GM21717 (cell line): ENCODE data around the gene MNX1.

Experiments
- ATAC-seq: cut with Tn5 transposase; IDR thresholded peaks from one replicate; pipeline ENCODE4 v1.9.1; 2021; ENCODE audit warnings: mild to moderate bottlenecking, moderate library complexity; ENCODE audit not compliant: unreplicated experiment

The MNX1 gene

DNA sequence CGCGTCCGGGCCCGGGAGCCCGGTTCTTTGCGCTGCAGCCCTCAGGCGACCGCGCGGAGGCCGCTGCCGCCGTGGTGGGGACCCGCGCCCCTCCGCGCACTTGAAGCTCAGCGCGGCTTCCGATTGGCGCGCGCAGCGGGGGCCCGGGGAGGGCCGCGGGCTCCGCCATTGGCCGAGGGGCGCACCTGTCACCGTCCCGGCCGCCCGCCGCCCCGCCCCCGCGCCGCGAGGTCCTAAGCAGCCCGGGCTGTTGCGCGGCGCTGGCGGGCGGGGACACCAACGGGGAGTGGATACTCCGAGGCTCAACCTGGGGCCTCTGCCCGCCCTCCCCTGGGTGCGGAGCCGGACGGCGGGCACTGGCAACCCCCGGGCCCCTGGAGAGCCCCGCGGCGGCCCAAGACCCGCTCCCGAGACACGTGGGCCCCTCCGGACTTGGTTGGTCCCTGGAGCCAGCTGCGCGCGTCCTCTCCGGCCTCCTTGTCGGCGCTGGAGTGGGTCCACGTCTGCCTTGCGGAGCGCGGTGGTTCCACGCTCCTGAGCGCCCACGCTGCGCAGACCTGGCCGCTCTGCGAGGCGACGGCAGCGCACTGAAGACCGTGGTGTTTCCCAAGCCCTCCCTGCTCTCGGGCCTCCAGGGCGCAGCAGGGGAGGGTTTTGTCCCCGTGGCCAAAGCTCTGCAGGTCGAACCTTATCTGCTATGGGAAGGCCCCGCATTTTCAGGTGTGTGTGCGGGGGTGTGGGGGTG, at the start of gene MNX1:
MNX1 (minus strand) TSS at position 76 of the 745 bp plus-strand sequence. CDS start 313 bp downstream, outside the sequence.
- peak; percentile 84 for ATAC-seq

DNA sequence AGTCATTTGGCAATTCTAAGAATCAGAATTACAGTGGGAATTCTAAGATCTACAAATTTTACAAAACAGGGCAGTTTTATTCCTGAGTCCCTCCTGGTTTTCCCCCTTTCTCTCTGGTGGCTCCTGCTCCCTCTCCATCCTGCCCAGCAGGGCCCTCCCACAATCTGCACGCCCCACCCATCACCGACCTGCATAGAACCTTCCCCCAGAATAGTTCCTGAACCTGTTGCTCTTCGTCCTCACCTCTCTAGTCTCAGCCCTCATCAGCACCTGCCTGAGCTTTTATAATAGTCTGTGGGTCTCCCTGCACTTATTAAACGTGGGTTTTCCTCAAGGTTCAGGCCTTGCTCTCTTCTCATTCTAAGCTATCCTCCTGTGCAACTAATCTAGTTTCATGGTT, 49.1 kb upstream of the MNX1 start:
- no peak for ATAC-seq

DNA sequence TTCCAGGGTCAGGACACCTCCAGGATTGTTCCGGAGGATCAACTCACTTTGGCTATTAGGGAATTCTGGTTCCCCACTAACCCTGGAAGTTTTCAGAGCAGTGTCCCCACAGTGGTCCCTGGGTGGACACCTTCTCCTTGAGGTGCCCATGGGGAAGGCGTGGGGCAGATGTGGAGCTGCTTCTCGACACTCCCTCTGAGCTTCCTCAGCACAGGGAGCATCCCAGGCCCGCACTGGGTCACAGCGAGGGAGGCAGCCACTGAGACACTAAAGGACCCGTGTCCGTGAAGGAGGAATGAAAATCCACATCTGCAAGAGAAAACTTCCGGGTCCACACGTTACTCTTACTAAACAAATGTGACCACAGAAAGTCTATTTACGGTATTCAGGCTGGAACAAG, 48.2 kb upstream of the MNX1 start:
- ATAC-seq: no peak

DNA sequence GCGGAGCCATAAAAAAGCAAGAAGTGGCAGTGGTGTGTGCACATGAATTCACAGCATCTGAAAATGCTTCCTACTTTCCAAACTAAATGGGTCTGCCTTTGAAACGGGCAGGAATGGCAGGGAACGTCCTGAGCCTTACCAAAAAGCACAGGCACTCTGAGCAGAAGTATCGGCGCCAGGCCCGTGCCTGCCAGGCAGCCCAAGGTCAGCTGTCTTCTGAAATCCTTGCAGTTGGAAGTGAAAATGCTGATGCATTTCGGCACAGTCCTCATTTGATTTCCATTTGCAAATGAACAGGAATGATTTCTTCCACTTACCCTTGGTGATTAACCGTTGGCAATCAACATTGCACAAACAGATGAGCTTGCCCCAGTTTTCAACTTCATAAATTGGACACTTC, 47.6 kb upstream of the MNX1 start:
- ATAC-seq: no peak

DNA sequence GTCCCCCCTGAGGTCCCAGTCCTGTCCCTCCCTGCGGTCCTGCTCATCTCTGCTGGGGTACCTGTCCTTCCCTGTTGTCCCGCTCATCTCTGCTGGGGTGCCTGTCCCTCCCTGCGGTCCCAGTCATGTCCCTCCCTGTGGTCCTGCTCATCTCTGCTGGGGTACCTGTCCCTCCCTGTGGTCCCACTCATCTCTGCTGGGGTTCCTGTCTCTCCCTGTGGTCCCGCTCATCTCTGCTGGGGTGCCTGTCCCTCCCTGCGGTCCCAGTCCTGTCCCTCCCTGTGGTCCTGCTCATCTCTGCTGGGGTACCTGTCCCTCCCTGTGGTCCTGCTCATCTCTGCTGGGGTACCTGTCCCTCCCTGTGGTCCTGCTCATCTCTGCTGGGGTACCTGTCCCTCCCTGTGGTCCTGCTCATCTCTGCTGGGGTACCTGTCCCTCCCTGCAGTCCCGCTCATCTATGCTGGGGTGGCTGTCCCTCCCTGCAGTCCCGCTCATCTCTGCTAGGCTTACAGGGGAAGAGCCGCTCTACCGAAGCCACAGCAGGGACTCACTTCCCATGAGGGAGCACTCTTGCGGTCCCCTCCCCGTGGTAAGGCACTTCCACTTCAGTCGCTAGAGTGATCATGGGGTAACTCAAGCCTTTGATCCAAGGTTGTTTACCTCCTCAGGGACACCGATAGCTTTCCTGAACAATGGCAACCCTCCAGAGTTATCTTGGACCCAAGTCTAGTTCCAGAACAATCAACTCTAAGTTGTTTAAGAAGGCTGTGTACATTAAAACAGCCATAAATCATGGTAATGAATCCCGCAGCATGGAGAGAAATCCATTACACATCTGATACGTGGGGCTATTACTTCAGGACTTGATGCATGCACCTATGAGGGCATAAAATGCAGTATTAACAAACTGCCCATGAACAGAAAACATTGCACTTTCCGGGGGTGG, 46.8 kb upstream of the MNX1 start:
- ATAC-seq: no peak

DNA sequence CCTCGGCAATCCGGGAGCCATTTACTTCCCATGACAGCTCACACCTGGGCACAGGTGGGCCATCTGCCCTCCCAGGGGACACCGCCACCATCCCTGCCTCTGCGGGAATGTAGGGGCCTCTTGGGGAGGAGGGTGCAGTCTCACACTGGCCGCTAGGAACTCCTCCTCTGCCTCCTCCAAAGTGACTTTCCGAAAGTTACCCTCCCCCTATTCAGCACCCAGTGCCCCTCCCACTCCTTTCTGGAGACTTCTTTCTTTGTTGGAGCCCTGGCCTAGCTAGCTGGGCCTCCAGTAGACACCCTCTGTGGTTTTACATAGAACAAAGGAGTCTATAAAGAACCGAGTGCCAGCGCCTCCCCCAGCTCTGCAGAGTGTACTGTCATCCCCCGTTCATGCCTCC, 45.8 kb upstream of the MNX1 start:
- no peak for ATAC-seq

DNA sequence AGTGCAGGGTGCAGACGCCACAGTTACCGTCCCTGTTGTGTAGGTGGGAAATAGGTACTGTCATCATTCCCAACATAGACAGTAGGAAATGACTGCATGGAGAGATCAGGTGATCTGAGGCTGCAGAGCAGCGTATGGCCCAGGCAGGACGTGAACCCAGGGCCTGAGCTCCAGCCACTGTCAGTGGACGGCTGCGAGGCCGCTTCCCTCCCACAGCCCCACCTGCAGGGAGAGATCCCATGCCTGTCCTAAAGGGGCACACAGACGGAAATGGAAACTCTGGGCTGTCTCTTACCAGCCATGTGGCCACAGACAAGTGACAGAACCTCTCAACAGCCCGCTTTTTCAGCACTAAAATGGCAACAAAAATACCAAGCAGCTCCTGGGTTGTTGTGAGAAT, 44.5 kb upstream of the MNX1 start:
- no peak for ATAC-seq

DNA sequence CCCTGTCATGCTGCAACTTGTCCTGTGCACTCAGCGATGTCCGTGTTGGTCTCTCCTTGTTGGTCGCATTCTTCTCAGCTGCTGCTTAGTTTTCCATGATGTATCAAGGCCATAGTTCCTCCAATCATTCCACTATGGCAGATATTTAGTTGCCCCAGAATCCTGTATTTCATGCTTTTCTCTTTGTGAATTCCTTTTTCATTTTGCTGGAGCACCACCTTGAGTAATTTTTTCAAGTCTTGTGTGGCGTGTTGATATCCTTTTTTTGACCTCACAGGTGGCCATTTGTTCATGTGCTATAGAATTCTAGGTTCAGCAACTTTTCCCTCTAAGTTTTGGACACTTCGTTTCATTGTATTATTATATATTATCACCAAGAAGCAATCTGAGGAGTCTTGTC, 42.7 kb upstream of the MNX1 start:
- ATAC-seq: no peak

DNA sequence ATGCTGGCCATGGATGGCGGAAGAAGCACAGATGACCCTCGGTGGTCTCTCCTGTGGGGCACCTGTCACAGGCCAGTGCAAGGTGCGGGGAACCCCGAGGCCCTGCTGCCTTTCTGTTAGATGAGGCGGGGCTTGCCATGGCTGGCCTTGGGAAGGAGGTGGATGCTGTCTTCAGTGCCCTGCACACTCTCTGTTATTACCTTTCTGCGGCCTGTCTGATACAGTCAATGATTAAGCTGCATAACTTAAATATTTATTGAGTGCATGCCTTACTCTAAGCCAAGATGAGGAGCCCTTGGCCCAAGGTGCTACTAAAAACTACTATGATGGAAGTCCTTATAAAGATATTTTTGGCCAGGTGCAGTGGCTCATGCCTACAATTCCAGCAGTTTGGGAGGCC, 36.7 kb upstream of the MNX1 start:
- ATAC-seq: no peak

DNA sequence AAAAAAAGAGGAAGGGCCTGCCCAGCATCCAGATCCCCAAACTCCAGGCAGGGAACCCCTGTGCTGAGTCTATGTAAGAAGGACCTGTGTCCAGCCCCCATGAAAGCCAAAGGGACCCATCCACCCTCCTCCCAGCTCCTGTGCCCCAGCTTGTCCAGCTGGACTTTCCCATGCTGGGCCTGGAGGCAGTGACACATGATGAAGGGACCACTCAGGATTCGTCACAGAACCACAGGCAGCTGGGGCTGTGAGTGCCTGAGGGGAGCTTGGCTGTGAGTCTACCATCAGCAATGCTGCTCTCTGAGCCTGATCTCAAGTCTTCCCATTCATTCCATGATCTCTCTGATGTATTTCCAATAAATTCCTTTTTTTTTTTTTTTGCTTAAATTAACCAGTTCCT, 36.2 kb upstream of the MNX1 start:
- no peak for ATAC-seq

DNA sequence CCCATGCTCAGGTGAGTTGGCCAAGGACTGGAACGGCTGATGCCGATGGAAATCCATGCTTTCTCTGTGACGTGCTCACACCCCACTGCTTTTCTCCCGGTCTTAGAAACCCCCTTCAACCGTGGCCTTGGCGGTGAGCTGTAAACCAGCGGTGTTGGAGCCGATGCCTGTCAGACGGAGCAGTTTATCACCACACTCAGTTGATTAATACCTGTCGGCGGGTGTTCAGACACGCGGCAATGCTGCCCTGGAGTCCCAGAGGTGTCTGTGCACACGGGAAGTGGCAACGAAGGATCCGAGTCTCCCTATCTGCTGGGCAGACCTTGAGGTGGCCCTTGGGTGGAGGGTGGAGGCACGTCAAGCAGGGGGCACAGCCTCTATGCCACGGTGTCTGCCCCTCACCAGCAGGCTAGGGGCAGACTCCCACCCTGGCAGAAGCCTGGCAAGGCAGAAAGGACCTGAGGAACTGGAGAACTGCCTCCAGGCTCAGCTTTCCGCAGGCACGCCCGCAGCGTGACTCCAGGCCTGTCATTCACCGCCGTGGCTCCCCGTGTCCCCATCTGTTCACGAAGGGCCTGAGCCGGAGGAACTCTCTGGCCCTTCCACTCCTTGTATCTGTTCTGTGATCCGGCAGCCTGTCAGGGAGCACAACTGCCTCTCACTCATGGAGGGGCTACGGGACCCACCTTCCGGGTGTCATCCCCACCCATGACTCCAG, 34.6 kb upstream of the MNX1 start:
- no peak for ATAC-seq

DNA sequence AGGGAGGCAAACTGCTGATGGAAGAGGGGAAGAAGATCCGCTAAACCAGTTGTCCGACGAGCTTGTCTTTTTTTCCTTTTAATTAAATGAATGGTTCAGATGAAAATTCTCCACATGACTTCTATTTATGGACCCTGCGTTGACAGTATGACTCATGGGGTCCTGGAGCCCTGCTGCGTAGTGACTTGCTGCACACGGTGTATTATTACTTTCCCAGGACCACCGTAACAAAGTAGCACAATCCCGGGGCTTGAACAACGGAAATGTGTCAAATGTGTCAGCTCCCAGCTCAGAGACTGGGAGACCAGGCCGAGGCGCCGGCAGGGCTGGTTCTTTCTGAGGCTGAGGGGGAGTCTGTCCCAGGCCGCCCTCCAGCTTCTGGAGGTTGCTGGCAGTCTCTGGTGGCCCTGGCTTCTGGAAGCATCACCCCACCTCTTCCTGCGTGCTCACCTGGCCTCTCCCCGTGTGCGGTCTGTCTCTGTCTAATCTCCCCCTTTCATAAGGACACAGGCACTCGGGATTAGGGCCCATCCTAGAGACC, 33.8 kb upstream of the MNX1 start:
- no peak for ATAC-seq

DNA sequence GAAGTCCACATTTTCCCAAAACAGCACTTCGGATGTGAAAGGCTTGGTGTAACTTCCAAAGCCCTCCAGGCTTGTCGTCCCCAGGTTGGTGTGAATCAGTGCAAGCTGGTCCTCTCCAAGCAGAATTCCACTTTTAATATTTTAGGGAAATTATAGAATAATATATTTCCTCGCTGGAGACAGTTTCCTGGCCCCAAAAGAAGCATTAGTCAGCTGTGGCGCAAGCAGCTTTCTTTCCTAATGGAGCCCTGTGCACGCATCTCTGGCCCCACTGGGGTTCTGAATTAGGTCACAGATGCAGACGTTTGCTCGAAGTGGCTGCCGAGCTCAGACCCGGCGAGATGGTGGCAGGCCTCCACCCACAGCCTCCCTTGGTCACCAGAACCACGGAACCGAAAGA, 33.3 kb upstream of the MNX1 start:
- ATAC-seq: no peak

DNA sequence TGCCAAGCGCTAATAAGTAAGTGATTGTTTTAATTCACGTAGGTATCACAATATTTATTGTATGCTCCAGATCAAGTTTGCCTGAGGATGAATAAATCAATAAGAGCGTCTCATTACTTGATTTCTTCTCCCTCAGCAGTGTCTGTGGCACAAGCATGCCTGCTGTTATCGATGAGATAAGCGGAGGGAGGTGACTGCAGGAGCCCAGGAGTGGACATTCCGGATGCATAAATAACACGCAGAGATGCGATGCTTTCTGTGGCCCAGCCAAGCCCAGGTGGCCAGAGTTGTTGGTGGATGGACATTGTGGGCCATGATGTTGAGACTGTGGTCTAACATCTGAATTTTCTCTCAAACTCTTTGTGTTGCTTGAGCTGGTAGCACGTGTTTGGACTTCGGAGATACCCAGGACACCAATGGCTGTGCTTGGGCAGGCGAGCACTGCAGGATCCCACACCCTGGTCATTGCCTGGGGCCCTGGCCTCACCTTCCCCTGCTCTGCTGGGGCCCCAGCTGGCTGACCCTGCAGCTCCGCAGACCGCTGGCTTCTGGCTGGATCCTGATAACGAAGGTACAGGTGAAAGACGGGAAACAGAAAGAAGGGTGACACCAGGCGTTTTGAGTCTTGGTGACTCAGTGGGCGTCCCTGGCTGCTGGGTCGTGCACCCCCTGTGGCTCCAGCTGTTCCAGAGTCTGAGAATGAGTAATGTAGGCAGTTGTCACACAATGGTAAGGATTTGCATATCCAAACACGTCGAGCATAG, 31.2 kb upstream of the MNX1 start:
- ATAC-seq: no peak

DNA sequence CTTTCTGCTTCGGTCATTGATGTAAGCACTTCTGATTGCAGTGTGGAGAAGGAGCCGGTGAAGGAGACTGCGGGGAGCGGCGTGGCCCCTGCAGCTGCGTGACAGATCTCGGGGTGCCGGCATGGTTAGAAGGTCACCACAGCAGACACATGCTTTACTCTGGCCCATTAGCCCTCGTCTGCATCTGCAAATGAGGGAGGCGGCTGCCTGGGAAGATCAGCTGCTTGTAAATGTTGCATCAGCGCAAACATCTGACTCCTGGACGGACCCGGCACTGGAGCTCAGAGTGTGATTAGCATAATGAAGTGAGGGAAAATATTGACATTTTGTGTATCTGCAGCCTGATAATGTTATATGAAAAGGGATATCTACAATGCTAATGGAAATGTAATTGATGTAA, 30.5 kb upstream of the MNX1 start:
- ATAC-seq: no peak

DNA sequence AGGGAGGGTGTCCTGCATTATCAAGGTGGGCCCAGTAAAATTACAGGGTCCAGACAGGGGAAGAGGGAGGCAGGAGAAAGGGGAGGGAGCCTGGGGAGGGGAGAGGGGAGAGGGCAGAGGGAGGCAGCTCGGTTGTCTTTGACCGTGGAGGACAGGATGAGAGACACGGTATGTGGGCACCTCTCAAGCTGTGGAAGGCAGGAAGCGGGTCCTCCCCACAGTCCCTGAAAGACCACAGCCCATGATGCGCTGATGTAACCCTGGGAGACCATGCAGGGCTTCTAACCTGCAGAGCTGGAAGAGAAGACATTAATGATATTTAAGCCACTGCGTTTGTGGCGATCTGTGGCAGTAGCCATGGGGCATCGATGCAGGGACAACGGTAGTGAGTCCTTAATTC, 27.2 kb upstream of the MNX1 start:
- no peak for ATAC-seq

DNA sequence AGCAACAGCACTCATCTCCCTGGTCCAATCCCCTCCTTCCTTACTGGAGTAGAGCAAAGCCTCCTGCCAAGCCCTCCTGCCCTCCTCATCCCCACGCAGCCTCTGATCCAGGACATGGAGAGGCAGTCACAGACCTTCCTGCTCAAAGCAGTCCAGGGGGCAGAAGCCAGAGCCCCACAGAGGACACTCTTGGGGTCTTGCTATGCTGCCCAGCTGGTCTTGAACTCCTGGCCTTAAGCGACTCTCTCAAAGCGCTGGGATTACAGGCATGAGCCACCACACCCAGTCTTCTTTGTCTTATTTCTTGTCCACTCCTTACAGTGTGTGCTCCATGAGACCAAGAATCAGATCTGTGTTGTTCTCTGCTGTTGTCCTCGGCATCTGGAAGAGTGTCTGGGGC, 26.6 kb upstream of the MNX1 start:
- no peak for ATAC-seq

DNA sequence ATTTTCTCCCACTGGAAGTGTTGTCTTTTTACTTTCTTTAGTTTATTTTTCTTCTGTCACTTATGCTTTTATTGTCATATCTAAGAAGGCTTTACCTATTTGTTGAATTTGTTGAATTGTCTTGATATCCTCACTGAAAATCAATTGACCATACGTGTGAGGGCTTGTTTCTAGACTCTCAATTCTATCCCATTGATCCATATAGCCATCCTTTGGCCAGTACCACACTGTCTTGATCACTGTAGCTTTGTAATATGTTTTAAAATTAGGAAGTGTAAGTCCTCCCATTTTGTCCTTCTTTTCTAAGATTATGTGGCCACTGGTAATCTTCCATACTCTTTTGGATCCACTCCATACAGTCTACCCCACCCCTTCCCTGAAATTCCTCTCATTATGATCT, 25.5 kb upstream of the MNX1 start:
- no peak for ATAC-seq

DNA sequence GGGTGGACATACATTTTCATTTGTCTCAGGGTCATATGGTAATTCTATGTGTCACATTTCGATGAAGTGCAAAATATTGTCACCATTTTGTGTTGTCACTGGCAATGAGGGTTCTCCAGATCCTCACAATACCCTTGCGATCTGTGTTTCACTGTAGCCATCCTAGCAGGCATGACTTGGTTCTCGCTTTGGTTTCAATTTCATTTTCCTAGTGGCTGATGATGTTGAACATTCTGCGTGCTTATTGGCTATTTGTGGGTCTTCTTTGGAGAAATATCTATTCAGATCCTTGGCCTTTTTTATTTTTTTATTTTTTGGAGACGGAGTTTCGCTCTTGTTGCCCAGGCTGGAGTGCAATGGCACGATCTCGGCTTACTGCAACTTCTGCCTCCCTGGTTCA, 24.8 kb upstream of the MNX1 start:
- ATAC-seq: no peak
